Esophagus (tissue), 2 donors: ENCODE results near the gene SLC47A1. TPM values are rescaled to one million over a fixed set of nuclear protein-coding genes. Genes with fewer than 3 reads are reported as not detected.
A peak's percentile ranks its signal among the peaks of the same experiment; 100 is the strongest.
"Not testable (repeated sequence)": the region's sequence is repeated elsewhere in the genome, so short reads cannot be mapped to it uniquely, and the experiment has no call there.

ENCODE experiments used
- H3K27ac ChIP-seq, 2 donors: one replicate each; pipeline ENCODE4 v1.5.1; 2013; ENCODE audit warnings: low read depth in 2 of 2, mild to moderate bottlenecking in 2 of 2, inconsistent platforms in 1 of 2, low read length in 1 of 2, moderate library complexity in 1 of 2
- H3K27me3 ChIP-seq, 2 donors: one replicate each; pipeline ENCODE4 v1.6.1; 2013; ENCODE audit warnings: low read length in 2 of 2, control low read depth in 1 of 2, mild to moderate bottlenecking in 1 of 2; ENCODE audit not compliant: insufficient read depth in 2 of 2, control insufficient read depth in 1 of 2
- H3K36me3 ChIP-seq, 2 donors: one replicate each; pipeline ENCODE4 v1.6.1; 2013; ENCODE audit warnings: low read length in 1 of 2; ENCODE audit not compliant: control insufficient read depth in 2 of 2, insufficient read depth in 2 of 2
- H3K4me1 ChIP-seq, 2 donors: one replicate each; pipeline ENCODE4 v1.6.1; 2013; ENCODE audit warnings: low read length in 1 of 2; ENCODE audit not compliant: control insufficient read depth in 2 of 2, insufficient read depth in 2 of 2
- H3K4me3 ChIP-seq, 2 donors: one replicate each; pipeline ENCODE4 v1.5.1; 2013; ENCODE audit warnings: low read length in 2 of 2, mild to moderate bottlenecking in 2 of 2, low read depth in 1 of 2, moderate library complexity in 1 of 2
- H3K9me3 ChIP-seq, 2 donors: one replicate each; pipeline ENCODE4 v1.6.1; 2013; ENCODE audit warnings: mild to moderate bottlenecking in 2 of 2, low read depth in 1 of 2, low read length in 1 of 2, moderate library complexity in 1 of 2; ENCODE audit not compliant: control insufficient read depth in 2 of 2, insufficient read depth in 1 of 2
- WGBS, 2 donors: extraction: QIAGEN DNeasy Blood & Tissue Kit; methylation state at CpG; one replicate each; pipeline ENCODE4 v1.1.7; 2013; 5-methylcytosine and 5-hydroxymethylcytosine counted together
- polyA plus RNA-seq, 2 donors: library from polyadenylated mRNA; stranded (reverse); fragments of 200-250 nt; gene quantifications; one replicate each; pipeline ENCODE4 v1.2.3, GENCODE V29; 2013
- donor health status: healthy with polysubstance abuse.
- donor health status: Bipolar disorder and iron deficiency.

Gene SLC47A1
- polyA plus RNA-seq, 2 donors: 1.1 to 1.4 TPM

DNA sequence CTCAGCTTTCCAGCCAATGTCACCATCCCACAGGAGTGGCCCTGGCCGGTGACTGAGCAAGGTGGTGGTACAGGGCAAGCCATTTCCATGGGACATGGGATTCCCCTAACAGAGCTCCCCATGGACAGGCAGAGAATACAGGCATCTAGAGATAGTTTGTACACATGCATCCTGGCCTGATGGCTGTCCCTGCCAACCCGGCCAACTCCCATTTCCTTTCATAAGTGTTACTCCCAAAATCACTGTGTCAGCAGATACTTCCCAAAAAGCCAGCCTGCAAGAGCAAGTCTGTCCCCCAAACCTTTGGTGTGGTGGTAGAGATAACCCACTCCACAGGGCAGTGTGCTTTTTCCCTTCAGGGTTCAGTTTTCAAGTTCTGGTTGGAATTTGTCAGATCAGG is 32.4 kb upstream of the SLC47A1 start:
- H3K27me3 ChIP-seq: no peaks in the 10 kb centered on the region
- no peaks in the 10 kb centered on the region for H3K36me3 ChIP-seq
- H3K4me3 ChIP-seq: no peak overlapping the region

DNA sequence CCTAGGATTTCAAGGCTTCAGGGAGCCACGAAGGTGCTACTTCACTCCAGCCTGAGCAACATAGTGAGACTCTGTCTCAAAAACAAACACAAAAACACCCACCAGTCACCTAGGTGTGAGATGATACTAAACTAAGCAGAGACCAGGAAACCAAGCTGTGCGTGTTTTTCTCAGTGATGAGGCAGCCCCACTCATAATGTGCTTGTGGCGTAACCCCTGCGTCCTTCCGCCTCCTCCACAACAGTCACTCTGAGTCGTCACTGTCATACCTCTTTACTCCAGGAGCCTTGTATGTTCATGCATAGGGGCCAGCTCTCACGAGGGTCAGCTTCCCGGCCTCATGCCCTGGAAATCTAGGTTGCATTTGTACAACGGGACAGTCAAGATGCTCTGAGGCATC is 31.1 kb upstream of the SLC47A1 start:
- Histone ChIP-seq H3K4me3 (no peak overlapping the region), H3K36me3 (no peaks in the 10 kb centered on the region), H3K27me3 (no peaks in the 10 kb centered on the region), H3K9me3 (no peaks in the 10 kb centered on the region), H3K4me1 (no peaks in the 10 kb centered on the region), H3K27ac (no peak overlapping the region)
- WGBS, 2 donors: 77 to 78% methylated on average over 9 of the region's 9 CpGs

More for the DNA sequence above, 32.4 kb upstream of the SLC47A1 start:
- 72 to 79% methylated on average over 2 of the region's 2 CpGs for WGBS, 2 donors
- H3K27ac ChIP-seq: no peak overlapping the region
- H3K4me1 ChIP-seq: no peaks in the 10 kb centered on the region
- no peaks in the 10 kb centered on the region for H3K9me3 ChIP-seq

DNA sequence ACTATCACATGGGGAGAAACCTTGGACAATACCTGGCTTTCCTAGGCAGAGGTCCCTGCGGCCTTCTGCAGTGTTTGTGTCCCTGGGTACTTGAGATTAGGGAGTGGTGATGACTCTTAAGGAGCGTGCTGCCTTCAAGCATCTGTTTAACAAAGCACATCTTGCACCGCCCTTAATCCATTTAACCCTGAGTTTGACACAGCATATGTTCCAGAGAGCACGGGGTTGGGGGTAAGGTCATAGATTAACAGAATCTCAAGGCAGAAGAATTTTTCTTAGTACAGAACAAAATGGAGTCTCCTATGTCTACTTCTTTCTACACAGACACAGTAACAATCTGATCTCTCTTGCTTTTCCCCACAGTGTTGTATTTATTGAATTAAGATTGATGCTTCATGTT is 28.1 kb upstream of the SLC47A1 start:
- H3K36me3 ChIP-seq, H3K4me3 ChIP-seq, H3K4me1 ChIP-seq, H3K27me3 ChIP-seq, H3K27ac ChIP-seq, H3K9me3 ChIP-seq: not testable (repeated sequence)
- 58 to 72% methylated on average over 2 of the region's 4 CpGs for WGBS, 2 donors

DNA sequence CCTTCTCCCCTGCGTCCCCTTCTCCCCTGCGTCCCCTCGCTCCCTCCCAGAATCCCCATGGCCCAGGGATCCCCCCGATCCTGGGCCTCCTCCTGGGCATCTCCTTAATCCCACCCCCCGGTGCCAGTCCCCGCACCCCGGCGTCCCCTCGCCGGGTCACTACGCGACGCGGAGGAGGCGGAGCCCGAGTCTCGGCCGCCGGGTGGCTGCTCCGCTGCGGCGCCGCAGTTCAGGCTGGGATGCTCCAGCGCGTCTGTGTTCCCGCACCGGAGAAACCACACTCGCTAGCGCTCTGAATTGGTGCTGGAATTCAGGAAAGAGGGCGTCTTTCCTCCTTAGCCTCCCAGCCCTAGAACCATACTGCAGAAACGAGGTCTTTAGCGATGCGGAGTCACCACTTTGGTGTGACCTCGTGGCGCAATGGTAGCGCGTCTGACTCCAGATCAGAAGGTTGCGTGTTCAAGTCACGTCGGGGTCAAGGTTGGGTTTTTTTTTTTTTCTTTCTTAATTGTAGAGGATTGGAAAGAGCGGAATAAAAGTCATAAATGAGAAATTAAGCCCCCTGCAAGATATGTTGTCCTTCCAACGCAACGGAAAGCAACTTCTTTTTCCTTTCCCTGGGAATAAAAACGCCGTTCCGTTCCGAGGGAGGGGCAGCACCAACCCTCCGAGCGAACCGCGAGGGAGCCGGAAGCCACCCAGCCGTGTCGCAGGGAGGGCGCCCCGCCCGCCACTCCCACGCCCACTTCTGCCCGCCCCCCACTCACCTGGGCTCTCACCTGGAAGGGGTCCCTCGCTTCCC is 25.7 kb upstream of the SLC47A1 start:
- 1% methylated on average over 60 of the region's 60 CpGs for WGBS, 2 donors
- Histone ChIP-seq H3K27me3 (no peaks in the 10 kb centered on the region), H3K36me3 (no peaks in the 10 kb centered on the region), H3K9me3 (no peaks in the 10 kb centered on the region), H3K4me3 (peak overlapping the region; percentile 55 to 80), H3K27ac (peak overlapping the region; percentile 93 to 96), H3K4me1 (no peaks in the 10 kb centered on the region)

DNA sequence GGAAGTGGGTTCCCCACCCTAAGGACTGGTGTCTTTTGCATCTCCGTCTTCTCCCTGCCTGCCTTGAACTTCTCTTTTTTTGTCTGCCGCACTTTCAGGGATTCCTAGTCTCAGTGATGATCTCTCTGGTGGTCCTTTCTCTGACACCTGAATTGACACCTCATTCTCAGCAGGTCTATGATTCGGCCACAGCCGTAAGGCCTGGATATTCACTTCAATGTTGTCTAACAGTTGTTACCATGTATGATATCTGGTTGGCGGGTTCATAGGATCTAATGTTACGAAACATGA is 25.1 kb upstream of the SLC47A1 start:
- no peaks in the 10 kb centered on the region for H3K9me3 ChIP-seq
- 39 to 40% methylated on average over 6 of the region's 6 CpGs for WGBS, 2 donors
- no peaks in the 10 kb centered on the region for H3K36me3 ChIP-seq
- H3K27ac ChIP-seq: peak overlapping the region; percentile 93 to 96
- H3K27me3 ChIP-seq: no peaks in the 10 kb centered on the region
- no peaks in the 10 kb centered on the region for H3K4me1 ChIP-seq
- peak overlapping the region; percentile 55 to 80 for H3K4me3 ChIP-seq

DNA sequence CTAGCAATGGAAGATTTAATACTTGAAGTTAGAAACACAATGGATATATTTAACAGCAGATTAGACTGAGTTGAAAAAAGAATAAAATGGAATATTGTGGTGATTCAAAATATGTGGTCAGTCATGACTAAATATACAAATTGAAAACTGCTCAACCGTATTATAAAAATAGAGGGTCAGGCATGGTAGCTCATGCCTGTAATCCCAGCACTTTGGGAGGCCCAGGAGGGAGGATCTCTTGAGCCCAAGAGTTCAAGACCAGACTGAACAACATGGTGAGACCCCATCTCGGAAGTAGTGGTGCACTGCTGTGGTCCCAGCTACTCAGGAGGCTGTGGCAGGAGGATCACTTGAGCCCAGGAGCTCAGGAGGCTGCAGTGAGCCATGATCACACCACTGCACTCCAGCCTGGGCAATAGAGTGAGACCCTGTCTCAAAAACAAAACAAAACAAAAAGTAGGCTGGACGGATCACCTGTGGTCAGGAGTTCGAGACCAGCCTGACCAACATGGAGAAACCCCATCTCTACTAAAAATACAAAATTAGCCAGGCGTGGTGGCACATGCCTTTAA is 24.3 kb upstream of the SLC47A1 start:
- not testable (repeated sequence) for H3K4me1 ChIP-seq, H3K27ac ChIP-seq, H3K27me3 ChIP-seq, H3K36me3 ChIP-seq, H3K9me3 ChIP-seq, H3K4me3 ChIP-seq
- WGBS, 2 donors: 89 to 91% methylated on average over 5 of the region's 5 CpGs

DNA sequence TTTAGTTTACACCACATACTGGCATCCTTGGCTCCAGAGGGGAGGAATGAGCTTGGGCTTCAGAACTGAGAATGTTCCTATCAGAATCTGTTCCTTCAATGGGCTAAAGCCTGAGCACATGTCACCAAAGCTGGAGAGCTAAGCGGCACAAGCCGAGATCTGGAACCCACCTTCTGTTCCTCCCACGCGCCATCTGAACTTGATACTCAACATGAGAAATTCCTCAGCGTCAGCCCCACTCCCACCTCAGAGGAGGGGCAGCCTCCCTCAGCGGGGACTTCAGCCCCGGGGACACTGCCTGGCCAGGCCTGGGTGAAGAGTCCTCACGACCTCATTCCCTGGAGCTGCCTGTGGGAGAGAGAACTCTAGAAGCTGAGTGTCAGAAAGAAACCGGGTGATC is 22.8 kb upstream of the SLC47A1 start:
- Histone ChIP-seq H3K4me1 (no peaks in the 10 kb centered on the region), H3K27me3 (no peaks in the 10 kb centered on the region), H3K36me3 (no peaks in the 10 kb centered on the region), H3K9me3 (no peaks in the 10 kb centered on the region), H3K27ac (no peak overlapping the region), H3K4me3 (no peak overlapping the region)
- WGBS, 2 donors: 73 to 74% methylated on average over 9 of the region's 9 CpGs

DNA sequence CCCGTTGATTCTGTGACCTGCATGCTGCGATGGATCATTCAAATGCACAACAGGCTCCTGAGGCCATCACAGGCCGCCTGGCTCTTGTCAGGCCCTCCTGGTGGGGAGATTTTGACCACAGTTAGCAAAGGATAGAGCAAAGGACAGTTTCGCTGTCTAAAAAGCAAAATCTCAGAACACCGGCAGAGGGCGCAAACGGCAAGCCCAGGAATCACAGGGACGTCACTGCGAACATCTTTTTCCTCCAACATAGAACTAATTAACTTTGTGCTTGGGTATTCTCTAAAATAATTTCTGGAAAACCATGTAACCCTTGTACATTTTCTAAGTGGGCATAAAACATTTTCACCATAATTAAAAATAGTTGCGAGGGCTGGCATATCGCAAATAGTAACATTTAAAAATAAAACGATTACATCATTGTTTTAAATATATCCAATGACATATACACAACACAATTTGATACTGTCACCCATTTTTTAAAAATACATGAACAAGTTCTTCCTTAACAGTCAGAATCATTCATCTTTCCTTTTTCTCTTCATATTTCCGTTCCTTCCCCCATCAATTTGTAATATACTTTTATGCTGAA is 19.7 kb upstream of the SLC47A1 start:
- H3K9me3 ChIP-seq: no peaks in the 10 kb centered on the region
- H3K4me3 ChIP-seq: no peak overlapping the region
- H3K27me3 ChIP-seq: no peaks in the 10 kb centered on the region
- no peak overlapping the region for H3K27ac ChIP-seq
- 6 to 8% methylated on average over 13 of the region's 13 CpGs for WGBS, 2 donors
- no peaks in the 10 kb centered on the region for H3K4me1 ChIP-seq
- H3K36me3 ChIP-seq: no peaks in the 10 kb centered on the region

DNA sequence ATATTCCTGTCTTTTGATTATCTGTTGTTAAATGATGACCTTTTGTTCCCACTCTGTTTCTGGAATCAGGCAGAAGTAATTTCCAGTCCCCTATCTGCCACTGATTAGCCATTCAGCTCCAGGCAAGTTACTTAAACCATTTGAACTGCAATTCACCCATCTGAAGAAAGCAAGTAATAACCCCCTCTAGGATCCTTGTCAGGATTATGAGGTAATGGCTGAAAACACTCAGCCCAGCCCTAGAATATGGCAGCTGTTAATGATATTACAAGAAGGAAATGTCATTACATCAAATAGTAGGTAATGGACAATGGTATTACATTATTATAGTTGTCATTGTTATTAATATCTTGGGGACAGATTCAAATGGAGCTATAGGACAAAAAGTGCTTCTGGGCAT is 16.0 kb upstream of the SLC47A1 start:
- H3K9me3 ChIP-seq: no peaks in the 10 kb centered on the region
- no peak overlapping the region for H3K4me3 ChIP-seq
- no peak overlapping the region for H3K27ac ChIP-seq
- no peaks in the 10 kb centered on the region for H3K27me3 ChIP-seq
- H3K4me1 ChIP-seq: no peaks in the 10 kb centered on the region
- no peaks in the 10 kb centered on the region for H3K36me3 ChIP-seq
